BJ (cell line): ENCODE data around the gene CASP9. TPM values are rescaled to one million over a fixed set of nuclear protein-coding genes. Genes with fewer than 3 reads are reported as not detected.

Experiments used
- CTCF ChIA-PET: fragments of 350-600 bp; formaldehyde crosslinking; extraction: SDS; loops from one replicate; lab custom pipeline; 2021; ENCODE audit warnings: antibody characterized with exemption, inconsistent platforms; lab: Yijun Ruan, JAX
- POLR2A ChIA-PET: fragments of 300-600 bp; sonication (Branson Sonifier 250); formaldehyde crosslinking; extraction: SDS; loops from one replicate; lab custom pipeline; 2021; ENCODE audit warnings: antibody characterized with exemption; lab: Charles Lee
- DNase-seq: peaks from one replicate; pipeline ENCODE4 v3.0.0-alpha.2; 2011; ENCODE audit warnings: low read depth
- H3K27me3 ChIP-seq: 2 replicates; pipeline ENCODE4 v1.6.0; 2011; ENCODE audit warnings: low read length; ENCODE audit not compliant: control insufficient read depth, insufficient read depth
- H3K36me3 ChIP-seq: 2 replicates; pipeline ENCODE4 v1.5.1; 2011; ENCODE audit warnings: low read length; ENCODE audit not compliant: control insufficient read depth, insufficient read depth
- H3K4me3 ChIP-seq: 2 replicates; pipeline ENCODE4 v1.5.1; 2011; ENCODE audit warnings: low read depth, mild to moderate bottlenecking, control low read depth, low read length
- CTCF ChIP-seq: IDR thresholded peaks from 2 replicates; pipeline ENCODE4 v1.5.1; 2011; ENCODE audit warnings: low read depth, mild to moderate bottlenecking, control low read depth, inconsistent platforms, low read length, moderate library complexity; ENCODE audit not compliant: insufficient read depth
- polyA plus RNA-seq: library from polyadenylated mRNA; depleted of rRNA; stranded (reverse); fragments of >200 nt; gene quantifications from 2 replicates; pipeline ENCODE4 v1.2.3, GENCODE V29; 2011

CASP9 gene
- polyA plus RNA-seq, 1 experiment, result 20.8 TPM

- Histone ChIP-seq H3K4me3 (no peak overlapping the region), H3K36me3 (peaks cover 7% of the 10 kb centered on the region), H3K27me3 (no peaks in the 10 kb centered on the region)
- ChIA-PET CTCF (no interaction called here), POLR2A (no interaction called here)
- TF ChIP-seq CTCF, result no peak
- DNase-seq, result no peak
Observed at GRCh38 chr1:15559189-15559810, 35.3 kb upstream of the CASP9 start.

- Histone ChIP-seq H3K27me3 (no peaks in the 10 kb centered on the region), H3K4me3 (no peak overlapping the region), H3K36me3 (peaks cover 3% of the 10 kb centered on the region)
- POLR2A ChIA-PET, result no interaction called here
- TF ChIP-seq CTCF, result no peak
- DNase-seq, result no peak
- CTCF ChIA-PET, result no interaction called here
Observed at GRCh38 chr1:15558516-15558915, 34.5 kb upstream of the CASP9 start.

GRCh38 chr1:15557594-15557993, 33.6 kb upstream of the CASP9 start:
- Histone ChIP-seq H3K36me3 (peaks cover 3% of the 10 kb centered on the region), H3K4me3 (no peak overlapping the region), H3K27me3 (no peaks in the 10 kb centered on the region)
- ChIA-PET POLR2A (interaction anchor here (0.7 kb wide), 1 partner anchor 161 kb away, joined by 3 read pairs; no protein-coding TSS in a partner anchor), CTCF (no interaction called here)
- no peak for DNase-seq
- no peak for TF ChIP-seq CTCF

GRCh38 chr1:15557008-15557407, 33.0 kb upstream of the CASP9 start:
- no peak for DNase-seq
- ChIA-PET POLR2A (no interaction called here), CTCF (no interaction called here)
- Histone ChIP-seq H3K36me3 (peaks cover 2% of the 10 kb centered on the region), H3K27me3 (no peaks in the 10 kb centered on the region), H3K4me3 (no peak overlapping the region)
- no peak for TF ChIP-seq CTCF

GRCh38 chr1:15550573-15550972, 26.6 kb upstream of the CASP9 start:
- no peak overlapping the region for H3K4me3 ChIP-seq
- peaks cover 6% of the 10 kb centered on the region for H3K36me3 ChIP-seq
- ChIA-PET CTCF (interaction anchor here (1.2 kb wide), 1 partner anchor 21 kb away, joined by 3 read pairs; no protein-coding TSS in a partner anchor), POLR2A (no interaction called here)
- no peaks in the 10 kb centered on the region for H3K27me3 ChIP-seq
- TF ChIP-seq CTCF, result no peak
- no peak for DNase-seq
